ENCODE measurements around the gene GRAP. TPM values are rescaled to one million over a fixed set of nuclear protein-coding genes. Genes with fewer than 3 reads are reported as not detected.

GRAP gene
- total and polyA plus RNA-seq, 10 of the 15 experiments (the other 5 are each of a cell fraction or from before 2014, with no cell fraction given): 0.58 to 78.3 (median 36.6) TPM

DNA sequence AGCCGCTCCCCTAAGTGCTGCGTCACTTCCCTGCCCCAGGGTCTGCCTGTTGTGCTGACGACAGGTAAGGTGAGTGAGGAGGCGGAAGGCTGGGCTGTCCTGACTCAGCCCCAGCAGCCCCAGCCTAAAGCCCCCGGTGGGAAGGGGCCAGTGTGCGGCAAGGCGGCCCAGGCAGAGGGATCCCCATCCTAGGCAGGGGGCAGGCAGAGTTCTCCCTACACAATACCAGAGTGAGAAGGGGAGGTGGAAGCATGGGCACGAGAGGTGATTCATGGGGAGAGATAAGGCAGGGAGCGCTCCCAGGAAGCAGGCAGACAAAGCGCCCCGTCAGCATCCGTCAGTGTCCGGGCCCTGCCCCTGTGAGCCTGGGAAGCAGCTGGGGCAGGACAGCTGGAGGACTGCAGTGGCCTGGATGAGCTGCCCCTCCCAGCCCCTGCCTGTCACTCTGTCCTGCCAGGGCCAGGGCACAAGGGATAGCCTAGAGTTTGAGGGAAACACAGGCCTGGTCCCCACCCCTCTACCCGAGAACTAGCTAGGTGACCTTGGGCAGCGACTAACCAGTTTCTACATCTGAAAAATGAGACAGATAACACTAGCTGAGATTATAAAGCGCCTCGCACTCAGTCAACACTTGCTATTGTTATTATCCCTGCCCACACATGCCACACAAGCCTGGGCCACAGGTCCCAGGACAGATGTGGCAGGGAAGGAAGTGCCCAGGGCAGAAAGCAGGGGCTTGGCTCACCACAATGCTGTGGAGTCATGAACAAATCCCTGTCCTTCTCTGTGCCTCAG lies 46.0 kb downstream of the GRAP start:
- TF ChIP-seq, protein P1, sequence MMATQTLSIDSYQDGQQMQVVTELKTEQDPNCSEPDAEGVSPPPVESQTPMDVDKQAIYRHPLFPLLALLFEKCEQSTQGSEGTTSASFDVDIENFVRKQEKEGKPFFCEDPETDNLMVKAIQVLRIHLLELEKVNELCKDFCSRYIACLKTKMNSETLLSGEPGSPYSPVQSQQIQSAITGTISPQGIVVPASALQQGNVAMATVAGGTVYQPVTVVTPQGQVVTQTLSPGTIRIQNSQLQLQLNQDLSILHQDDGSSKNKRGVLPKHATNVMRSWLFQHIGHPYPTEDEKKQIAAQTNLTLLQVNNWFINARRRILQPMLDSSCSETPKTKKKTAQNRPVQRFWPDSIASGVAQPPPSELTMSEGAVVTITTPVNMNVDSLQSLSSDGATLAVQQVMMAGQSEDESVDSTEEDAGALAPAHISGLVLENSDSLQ (IDR thresholded peaks at IDR 0.05): no peak
- no peak for TF ChIP-seq NBN (IDR thresholded peaks at IDR 0.05)
- TF ChIP-seq, protein P2, sequence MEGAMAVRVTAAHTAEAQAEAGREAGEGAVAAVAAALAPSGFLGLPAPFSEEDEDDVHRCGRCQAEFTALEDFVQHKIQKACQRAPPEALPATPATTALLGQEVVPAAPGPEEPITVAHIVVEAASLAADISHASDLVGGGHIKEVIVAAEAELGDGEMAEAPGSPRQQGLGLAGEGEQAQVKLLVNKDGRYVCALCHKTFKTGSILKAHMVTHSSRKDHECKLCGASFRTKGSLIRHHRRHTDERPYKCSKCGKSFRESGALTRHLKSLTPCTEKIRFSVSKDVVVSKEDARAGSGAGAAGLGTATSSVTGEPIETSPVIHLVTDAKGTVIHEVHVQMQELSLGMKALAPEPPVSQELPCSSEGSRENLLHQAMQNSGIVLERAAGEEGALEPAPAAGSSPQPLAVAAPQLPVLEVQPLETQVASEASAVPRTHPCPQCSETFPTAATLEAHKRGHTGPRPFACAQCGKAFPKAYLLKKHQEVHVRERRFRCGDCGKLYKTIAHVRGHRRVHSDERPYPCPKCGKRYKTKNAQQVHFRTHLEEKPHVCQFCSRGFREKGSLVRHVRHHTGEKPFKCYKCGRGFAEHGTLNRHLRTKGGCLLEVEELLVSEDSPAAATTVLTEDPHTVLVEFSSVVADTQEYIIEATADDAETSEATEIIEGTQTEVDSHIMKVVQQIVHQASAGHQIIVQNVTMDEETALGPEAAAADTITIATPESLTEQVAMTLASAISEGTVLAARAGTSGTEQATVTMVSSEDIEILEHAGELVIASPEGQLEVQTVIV (IDR thresholded peaks at IDR 0.05; ENCODE audit: borderline replicate concordance, partially characterized antibody): no peak
- TF ChIP-seq ZNF207 (IDR thresholded peaks at IDR 0.05; ENCODE audit: borderline replicate concordance): no peak
- TF ChIP-seq IKZF1 (conservative IDR thresholded peaks at IDR 0.05): no peak
- TF ChIP-seq ATF7 (IDR thresholded peaks at IDR 0.05; ENCODE audit: low read depth): no peak
- TF ChIP-seq, protein P3, sequence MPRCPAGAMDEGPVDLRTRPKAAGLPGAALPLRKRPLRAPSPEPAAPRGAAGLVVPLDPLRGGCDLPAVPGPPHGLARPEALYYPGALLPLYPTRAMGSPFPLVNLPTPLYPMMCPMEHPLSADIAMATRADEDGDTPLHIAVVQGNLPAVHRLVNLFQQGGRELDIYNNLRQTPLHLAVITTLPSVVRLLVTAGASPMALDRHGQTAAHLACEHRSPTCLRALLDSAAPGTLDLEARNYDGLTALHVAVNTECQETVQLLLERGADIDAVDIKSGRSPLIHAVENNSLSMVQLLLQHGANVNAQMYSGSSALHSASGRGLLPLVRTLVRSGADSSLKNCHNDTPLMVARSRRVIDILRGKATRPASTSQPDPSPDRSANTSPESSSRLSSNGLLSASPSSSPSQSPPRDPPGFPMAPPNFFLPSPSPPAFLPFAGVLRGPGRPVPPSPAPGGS (IDR thresholded peaks at IDR 0.05; ENCODE audit: borderline replicate concordance, insufficient read depth, low read depth, low read length, poor library complexity, severe bottlenecking): no peak
- intact Hi-C loops (cut with micrococcal nuclease; ENCODE audit: unreplicated experiment): no loop called here
- ATAC-seq: no peak
- Histone ChIP-seq H3K4me1 (ENCODE audit: control insufficient read depth, insufficient read depth, low read length) (peaks cover 25% of the 10 kb centered on the region), H2AFZ (ENCODE audit: control insufficient read depth, low read depth, low read length) (no peak overlapping the region), H3K4me2 (ENCODE audit: control insufficient read depth, insufficient read depth) (peak overlapping the region; percentile 56; the same call in 1 of the 2 replicates), H3K27me3 (replicated peaks in 1 of 2; ENCODE audit: control insufficient read depth in 2 of 2, insufficient read depth in 2 of 2, low read length in 1 of 2) (no peaks in the 10 kb centered on the region), H3K27ac (ENCODE audit: control insufficient read depth, insufficient read depth) (no peak overlapping the region), H3K4me3 (no peak overlapping the region), H4K20me1 (ENCODE audit: control insufficient read depth, insufficient read depth) (no peaks in the 10 kb centered on the region), H3K9me3 (replicated peaks; ENCODE audit: control insufficient read depth, insufficient read depth, low read length) (peaks cover 2% of the 10 kb centered on the region; the same call in 1 of the 3 replicates), H3K9ac (ENCODE audit: control insufficient read depth, insufficient read depth, low read length) (no peak overlapping the region), H3K79me2 (ENCODE audit: control insufficient read depth, insufficient read depth, low read length) (peaks cover 12% of the 10 kb centered on the region), H3K36me3 (ENCODE audit: control insufficient read depth in 2 of 2, insufficient read depth in 2 of 2, low read length in 1 of 2) (peaks cover 0 to 5% of the 10 kb centered on the region in 2 experiments; a peak in 3 of 4 replicates)
- WGBS (ENCODE audit: insufficient coverage, insufficient replicate concordance, low lambda C conversion rate, missing lambda C conversion rate): 98% methylated on average over 17 of the region's 17 CpGs
- DNase-seq (ENCODE audit: low read depth, low spot score): no peak
- BruUV-seq (replicated peaks): no TSS peak
- ChIA-PET POLR2A (no interaction called here), RAD21 (ENCODE audit: unreplicated experiment) (interaction anchor here (0.6 to 3.5 kb wide), 3 partner anchors 40 to 376 kb away, joined by 3 to 13 read pairs (median 5); no protein-coding TSS in a partner anchor), CTCF (interaction anchor here (1.8 kb wide), 1 partner anchor 40 kb away, joined by 4 read pairs; no protein-coding TSS in a partner anchor), SMC1A (ENCODE audit: uncharacterized antibody, unreplicated experiment) (no interaction called here)
- in situ Hi-C loops (cut with MboI): no loop called here
- no peak for FAIRE-seq
